Endothelial cell of umbilical vein (primary cell): ENCODE measurements around the gene SMIM41. TPM values are rescaled to one million over a fixed set of nuclear protein-coding genes. Genes with fewer than 3 reads are reported as not detected.

Experiments used
- BruUV-seq: library from RNA; stranded (reverse); fragments of 400-500 nt; replicated peaks from 2 replicates; lab custom pipeline; 2021; lab: Mats Ljungman, UMichigan
- CTCF ChIA-PET: fragments of 300-600, 350-600 bp; sonication (Branson Sonifier 250); formaldehyde crosslinking; loops from one replicate; lab custom pipeline; 2021; ENCODE audit warnings: antibody characterized with exemption, inconsistent platforms; lab: Charles Lee
- POLR2A ChIA-PET: fragments of 300-600, 350-600 bp; sonication (Branson Sonifier 250); formaldehyde crosslinking; loops from one replicate; lab custom pipeline; 2021; ENCODE audit warnings: antibody characterized with exemption, inconsistent platforms; lab: Charles Lee
- DNase-seq: peaks from one replicate; pipeline ENCODE4 v3.0.0-alpha.2; 2011; ENCODE audit warnings: low read depth, low spot score
- FAIRE-seq: peaks from 2 replicates; lab custom pipeline; 2011; peaks lifted over from hg19 to GRCh38; lab: Jason Lieb, UNC
- H2AFZ ChIP-seq: 2 replicates; pipeline ENCODE4 v1.6.0; 2012; ENCODE audit warnings: low read depth, low read length, control low read depth, inconsistent platforms
- H3K27ac ChIP-seq: 2 replicates; pipeline ENCODE4 v1.5.1; 2011; ENCODE audit warnings: low read depth, mild to moderate bottlenecking, control low read depth, low read length, moderate library complexity; ENCODE audit not compliant: insufficient read depth
- H3K27me3 ChIP-seq, 2 experiments: 2 replicates each; pipeline versions ENCODE4 v1.6.0 to v1.6.1; 2011; ENCODE audit warnings: low read length in 2 of 2, mixed read lengths in 1 of 2; ENCODE audit not compliant: control insufficient read depth in 2 of 2, insufficient read depth in 2 of 2
- H3K36me3 ChIP-seq, 2 experiments: 2 replicates in 1 of 2; 3 replicates in 1 of 2; pipeline ENCODE4 v1.5.1; 2011; ENCODE audit warnings: low read length in 2 of 2, mild to moderate bottlenecking in 1 of 2, moderate library complexity in 1 of 2; ENCODE audit not compliant: control insufficient read depth in 2 of 2, insufficient read depth in 2 of 2; ENCODE audit errors: extremely low read depth in 1 of 2
- H3K4me1 ChIP-seq: 3 replicates; pipeline ENCODE4 v1.5.1; 2011; ENCODE audit warnings: mild to moderate bottlenecking, low read length; ENCODE audit not compliant: control insufficient read depth, insufficient read depth; ENCODE audit errors: extremely low read depth
- H3K4me2 ChIP-seq: 2 replicates; pipeline ENCODE4 v1.6.1; 2011; ENCODE audit warnings: low read length, control low read depth, mixed read lengths; ENCODE audit not compliant: insufficient read depth
- H3K4me3 ChIP-seq, 3 experiments: fragments of 200-600 bp in 1 of 3; sonication (generic), shearing (Covaris generic) in 1 of 3; replicated peaks in 1 of 3; 2 replicates each; pipeline ENCODE4 v1.5.1; 2011 to 2016; ENCODE audit warnings: control low read depth in 3 of 3, low read length in 3 of 3, mild to moderate bottlenecking in 2 of 3, inconsistent platforms in 1 of 3, low read depth in 1 of 3, moderate library complexity in 1 of 3; ENCODE audit not compliant: insufficient read depth in 1 of 3
- H3K79me2 ChIP-seq: 2 replicates; pipeline ENCODE4 v1.6.0; 2012; ENCODE audit warnings: low read length, inconsistent platforms; ENCODE audit not compliant: control insufficient read depth, insufficient read depth
- H3K9ac ChIP-seq: replicated peaks from 2 replicates; pipeline ENCODE3; 2011; ENCODE audit warnings: low read length, control low read depth; ENCODE audit not compliant: insufficient read depth; ENCODE audit errors: extremely low read depth
- H3K9me1 ChIP-seq: replicated peaks from 3 replicates; pipeline ENCODE4 v1.6.0; 2011; ENCODE audit warnings: mild to moderate bottlenecking, low read length; ENCODE audit not compliant: control insufficient read depth, insufficient read depth; ENCODE audit errors: extremely low read depth
- H3K9me3 ChIP-seq: replicated peaks from 2 replicates; pipeline ENCODE4 v1.5.1; 2012; ENCODE audit warnings: low read length, inconsistent platforms; ENCODE audit not compliant: control insufficient read depth, insufficient read depth
- H4K20me1 ChIP-seq: replicated peaks from 2 replicates; pipeline ENCODE3; 2011; ENCODE audit warnings: mild to moderate bottlenecking, low read length; ENCODE audit not compliant: control insufficient read depth, insufficient read depth; ENCODE audit errors: extremely low read depth
- CTCF ChIP-seq, 2 donors: IDR thresholded peaks; 1 replicate in 1 of 2; 2 replicates in 1 of 2; pipeline ENCODE4 v1.5.1; 2011; ENCODE audit warnings: low read length in 2 of 2, mild to moderate bottlenecking in 2 of 2, moderate library complexity in 2 of 2, control low read depth in 1 of 2, inconsistent platforms in 1 of 2, low read depth in 1 of 2; ENCODE audit not compliant: insufficient read depth in 1 of 2; ENCODE audit errors: extremely low read depth in 1 of 2
- EZH2 ChIP-seq: IDR thresholded peaks from 2 replicates; pipeline ENCODE4 v1.6.1; 2012; ENCODE audit warnings: borderline replicate concordance, low read depth, mild to moderate bottlenecking, moderate library complexity, low read length, inconsistent platforms; ENCODE audit not compliant: severe bottlenecking
- FOS ChIP-seq: IDR thresholded peaks from 2 replicates; pipeline ENCODE4 v1.6.1; 2011; ENCODE audit warnings: mild to moderate bottlenecking, low read length, moderate library complexity, borderline replicate concordance; ENCODE audit not compliant: insufficient read depth
- GATA2 ChIP-seq: IDR thresholded peaks from 2 replicates; pipeline ENCODE4 v1.7.0; 2011; ENCODE audit warnings: low read depth, mild to moderate bottlenecking, moderate library complexity, mixed read lengths, low read length; ENCODE audit not compliant: insufficient read length, insufficient read depth
- JUN ChIP-seq: IDR thresholded peaks from 2 replicates; pipeline ENCODE4 v1.6.1; 2011; ENCODE audit warnings: borderline replicate concordance, low read depth; ENCODE audit not compliant: insufficient read length, insufficient read depth
- MAX ChIP-seq: IDR thresholded peaks from 2 replicates; pipeline ENCODE4 v1.6.1; 2011; ENCODE audit not compliant: insufficient read depth, insufficient read length
- MYC ChIP-seq: IDR thresholded peaks from one replicate; pipeline ENCODE4 v1.6.1; 2011; ENCODE audit warnings: mild to moderate bottlenecking, low read depth, low read length
- POLR2A ChIP-seq: IDR thresholded peaks from 2 replicates; pipeline ENCODE4 v1.6.1; 2012; ENCODE audit warnings: low read depth, mild to moderate bottlenecking, control low read depth, low read length
- POLR2AphosphoS5 ChIP-seq: IDR thresholded peaks from 2 replicates; pipeline ENCODE4 v1.6.1; 2012; ENCODE audit warnings: low read depth, mild to moderate bottlenecking, control low read depth, low read length, moderate library complexity; ENCODE audit not compliant: insufficient read depth
- dilution Hi-C: fragments of 300-500 bp; cut with MboI; formaldehyde crosslinking; loops from one replicate; pipeline ENCODE4 v1.15.0; 2019; ENCODE audit warnings: low sequenced_read_pairs; ENCODE audit not compliant: extremely low pct_ligation_motif_present
- intact Hi-C: fragments of 100-400 bp; cut with micrococcal nuclease; formaldehyde crosslinking; loops from one replicate; pipeline ENCODE4 v1.10.0; 2022
- polyA plus RNA-seq, 4 experiments: library from polyadenylated mRNA; depleted of rRNA in 3 of 4; stranded (reverse) in 3 of 4; unstranded in 1 of 4; fragments of >200 nt; gene quantifications; 2 replicates each; pipeline versions ENCODE4 v1.2.1 to v1.2.3, GENCODE V29; 2011 to 2012; ENCODE audit warnings: missing spikeins in 1 of 4
- total RNA-seq: library from RNA; stranded (reverse); gene quantifications from 2 replicates; pipeline ENCODE4 v1.2.3, GENCODE V29; 2021

Gene SMIM41
- total and polyA plus RNA-seq, 2 donors (not counting 3 experiments of a cell fraction or from before 2014, with no cell fraction given) = not detected

- no peak for FAIRE-seq
- no peaks in the 10 kb centered on the region for H3K36me3 ChIP-seq
- H3K4me1 ChIP-seq = peaks cover 31% of the 10 kb centered on the region
- peak overlapping the region; percentile 68 for H3K4me2 ChIP-seq
- H3K9ac ChIP-seq = peak overlapping the region; percentile 76
- no peak overlapping the region for H3K4me3 ChIP-seq
- DNase-seq = peak; percentile 19
- dilution Hi-C loops = no loop called here
- ChIA-PET POLR2A (no interaction called here), CTCF (interaction anchor here (0.7 to 7.8 kb wide), 9 partner anchors 12 to 153 kb away, joined by 3 to 163 read pairs (median 3); no protein-coding TSS in a partner anchor)
- no TSS peak for BruUV-seq
- H3K9me1 ChIP-seq = no peaks in the 10 kb centered on the region
- intact Hi-C loops = loop anchor here (1.0 to 10.0 kb wide), 2 partner anchors 21 to 879 kb away; partner anchors contain the start of gene EIF4B
- H2AFZ ChIP-seq = peak overlapping the region; percentile 81
- no peaks in the 10 kb centered on the region for H3K9me3 ChIP-seq
- TF ChIP-seq MAX (no peak), POLR2AphosphoS5 (no peak)
- H3K27ac ChIP-seq = peak overlapping the region; percentile 98
- no peaks in the 10 kb centered on the region for H3K79me2 ChIP-seq
- H3K27me3 ChIP-seq = no peaks in the 10 kb centered on the region
- H4K20me1 ChIP-seq = no peaks in the 10 kb centered on the region
Measured at GRCh38 chr12:52126050-52126604, 46.6 kb downstream of the SMIM41 start.

- dilution Hi-C loops = no loop called here
- H3K9ac ChIP-seq = peak overlapping the region; percentile 76
- no TSS peak for BruUV-seq
- H3K4me3 ChIP-seq = no peak overlapping the region
- H2AFZ ChIP-seq = peak overlapping the region; percentile 81
- H3K27ac ChIP-seq = peak overlapping the region; percentile 98
- POLR2A ChIA-PET = no interaction called here
- intact Hi-C loops = loop anchor here (1.0 to 10.0 kb wide), 2 partner anchors 20 to 878 kb away; partner anchors contain the start of gene EIF4B
- no peaks in the 10 kb centered on the region for H3K27me3 ChIP-seq
- no peaks in the 10 kb centered on the region for H3K9me3 ChIP-seq
- TF ChIP-seq EZH2 = no peak
- TF ChIP-seq JUN = peak; percentile 52
- no peak for TF ChIP-seq POLR2A
- peak in 1 of 2 donors; percentile 8 for TF ChIP-seq CTCF (IDR thresholded peaks at IDR 0.05; ENCODE audit: extremely low read depth in 1 of 2, insufficient read depth in 1 of 2, low read depth in 1 of 2, low read length in 2 of 2)
- TF ChIP-seq MAX = peak; percentile 39
- TF ChIP-seq GATA2 = peak; percentile 93
- TF ChIP-seq POLR2AphosphoS5 = no peak
- no peak for TF ChIP-seq FOS
- TF ChIP-seq MYC = no peak
- no peaks in the 10 kb centered on the region for H4K20me1 ChIP-seq
- H3K4me2 ChIP-seq = peak overlapping the region; percentile 68
- H3K36me3 ChIP-seq = no peaks in the 10 kb centered on the region
- no peaks in the 10 kb centered on the region for H3K79me2 ChIP-seq
- H3K4me1 ChIP-seq = peaks cover 31% of the 10 kb centered on the region
- H3K9me1 ChIP-seq = no peaks in the 10 kb centered on the region
- CTCF ChIA-PET = interaction anchor here (0.8 to 7.8 kb wide), 8 partner anchors 8 to 201 kb away, joined by 3 to 163 read pairs (median 3); no protein-coding TSS in a partner anchor
- DNase-seq (peak; percentile 98), FAIRE-seq (peak; percentile 100)
Measured at GRCh38 chr12:52126605-52127578, 47.4 kb downstream of the SMIM41 start.
